IPS-18a (cell line): ENCODE measurements around the gene REEP6.

Source experiments
- H3K27ac ChIP-seq: one replicate; pipeline ENCODE4 v1.5.1; 2013; ENCODE audit warnings: low read length
- H3K27me3 ChIP-seq: one replicate; pipeline ENCODE4 v1.6.1; 2013; ENCODE audit warnings: mild to moderate bottlenecking, low read length; ENCODE audit not compliant: control insufficient read depth, insufficient read depth
- H3K36me3 ChIP-seq: one replicate; pipeline ENCODE4 v1.6.1; 2013; ENCODE audit warnings: low read depth, low read length; ENCODE audit not compliant: control insufficient read depth
- H3K4me1 ChIP-seq: one replicate; pipeline ENCODE4 v1.6.1; 2013; ENCODE audit warnings: low read depth, low read length; ENCODE audit not compliant: control insufficient read depth
- H3K4me3 ChIP-seq: one replicate; pipeline ENCODE4 v1.5.1; 2013; ENCODE audit warnings: low read length
- H3K9ac ChIP-seq: one replicate; pipeline ENCODE4 v1.6.1; 2013; ENCODE audit warnings: mild to moderate bottlenecking, low read length, moderate library complexity
- H3K9me3 ChIP-seq: one replicate; pipeline ENCODE4 v1.6.1; 2013; ENCODE audit warnings: low read depth, low read length; ENCODE audit not compliant: control insufficient read depth

REEP6 gene

GRCh38 chr19:1491114-1491848 is at the start of gene REEP6:
Gene REEP6, plus strand, starts transcription at chr19:1491181. Its CDS starts 89 bp downstream, at chr19:1491270.
- H3K27ac ChIP-seq: peak within 1 kb of the TSS; percentile 72
- peak within 1 kb of the TSS; percentile 70 for H3K4me3 ChIP-seq

GRCh38 chr19:1441677-1442438 is 49.1 kb upstream of the REEP6 start:
- Histone ChIP-seq H3K36me3 (peaks cover 24% of the 10 kb centered on the region), H3K4me1 (no peaks in the 10 kb centered on the region)

More at GRCh38 chr19:1491114-1491848, at the start of gene REEP6:
- Histone ChIP-seq H3K9me3 (no peaks in the 10 kb centered on the region), H3K4me1 (no peaks in the 10 kb centered on the region), H3K9ac (peak within 1 kb of the TSS; percentile 44), H3K27me3 (peaks cover 22% of the 10 kb centered on the region), H3K36me3 (no peaks in the 10 kb centered on the region)

GRCh38 chr19:1445185-1445931 is 45.6 kb upstream of the REEP6 start:
- Histone ChIP-seq H3K9me3 (no peaks in the 10 kb centered on the region), H3K9ac (no peak overlapping the region), H3K4me1 (no peaks in the 10 kb centered on the region), H3K36me3 (peaks cover 17% of the 10 kb centered on the region), H3K27me3 (peaks cover 62% of the 10 kb centered on the region), H3K4me3 (peak overlapping the region; percentile 62), H3K27ac (no peak overlapping the region)

More at GRCh38 chr19:1441677-1442438, 49.1 kb upstream of the REEP6 start:
- no peak overlapping the region for H3K4me3 ChIP-seq
- H3K27ac ChIP-seq: no peak overlapping the region
- no peaks in the 10 kb centered on the region for H3K9me3 ChIP-seq
- peaks cover 27% of the 10 kb centered on the region for H3K27me3 ChIP-seq
- H3K9ac ChIP-seq: no peak overlapping the region

DNA sequence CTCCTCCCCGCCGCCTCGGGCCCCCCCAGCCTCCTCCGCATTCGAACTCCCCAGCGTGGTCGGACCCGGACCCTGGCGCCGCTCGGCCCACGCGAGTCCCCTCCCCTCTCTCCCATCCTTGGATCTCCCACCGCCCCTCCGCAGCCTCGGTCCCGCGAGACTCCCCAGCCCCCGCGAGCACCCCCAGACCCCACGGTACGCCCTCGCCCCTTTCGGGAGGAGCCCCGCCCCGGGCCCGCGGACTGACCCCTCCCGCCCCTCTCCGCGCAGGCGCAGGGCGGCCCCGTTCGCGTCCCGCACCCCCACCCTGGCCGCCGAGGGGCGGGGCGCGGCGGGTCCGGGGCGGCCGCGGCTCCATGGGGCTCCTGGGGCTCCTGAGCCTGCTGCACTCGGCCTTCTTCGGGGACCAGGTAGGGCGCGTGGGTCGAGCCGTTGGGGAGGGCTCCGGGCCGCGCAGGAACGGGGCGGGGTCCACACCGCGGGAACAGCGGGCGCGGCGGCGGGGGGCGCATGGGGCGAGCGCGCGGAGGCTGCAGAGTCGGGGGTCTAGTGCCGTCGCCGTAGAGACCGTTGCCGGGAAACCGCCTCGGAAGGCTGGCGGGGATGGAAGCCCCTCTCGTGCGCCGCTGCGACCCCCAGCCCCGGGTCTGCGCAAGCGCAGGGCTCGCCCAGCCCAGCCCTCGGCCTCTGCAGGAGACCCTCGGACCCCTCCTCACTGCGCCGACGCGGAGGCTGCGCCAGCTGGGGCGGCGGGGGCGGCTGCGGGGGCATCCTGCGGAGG is 44.9 kb upstream of the REEP6 start:
- Histone ChIP-seq H3K4me3 (peak overlapping the region; percentile 24), H3K4me1 (no peaks in the 10 kb centered on the region), H3K36me3 (peaks cover 10% of the 10 kb centered on the region), H3K27me3 (peaks cover 70% of the 10 kb centered on the region), H3K27ac (no peak overlapping the region), H3K9ac (no peak overlapping the region), H3K9me3 (no peaks in the 10 kb centered on the region)

DNA sequence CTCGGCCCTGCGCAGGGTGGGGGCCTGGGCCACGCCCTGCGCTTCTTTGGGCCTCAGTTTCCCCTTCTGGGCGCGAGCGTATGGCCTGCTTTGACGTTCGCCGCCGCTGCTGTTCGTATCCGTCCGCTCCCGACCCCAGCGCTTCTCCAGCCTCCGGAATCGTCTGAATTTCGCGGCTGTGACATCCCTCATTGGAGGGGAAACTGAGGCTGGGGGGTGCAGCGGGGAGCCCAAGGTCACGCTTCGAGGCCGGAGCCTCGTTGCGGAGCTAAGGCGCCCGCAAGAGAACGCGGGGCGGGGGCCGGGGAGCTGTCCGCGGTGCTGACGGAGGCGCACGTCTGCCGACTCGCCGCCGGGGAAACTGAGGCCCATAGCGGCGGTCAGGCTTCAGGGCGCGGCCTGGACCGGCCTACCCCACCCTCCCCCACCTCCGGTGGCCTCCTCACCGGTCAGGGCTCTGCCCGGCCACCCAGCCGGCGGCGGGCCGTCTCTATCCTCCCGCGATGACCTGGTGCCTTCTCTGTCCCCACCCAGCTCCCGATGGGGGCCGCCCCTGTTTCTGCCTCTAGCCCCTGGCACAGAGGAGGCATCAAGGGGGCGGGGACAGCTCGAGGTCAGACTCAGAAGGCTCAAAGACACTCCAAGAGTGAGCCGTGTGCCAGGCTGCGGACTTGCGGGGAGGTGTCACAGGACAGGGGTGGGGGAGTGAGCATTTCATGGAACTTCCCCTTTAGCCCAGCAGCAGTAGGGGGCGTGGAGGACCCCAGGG is 44.1 kb upstream of the REEP6 start:
- H3K9me3 ChIP-seq: no peaks in the 10 kb centered on the region
- no peak overlapping the region for H3K27ac ChIP-seq
- no peak overlapping the region for H3K9ac ChIP-seq
- no peaks in the 10 kb centered on the region for H3K4me1 ChIP-seq
- H3K36me3 ChIP-seq: peaks cover 2% of the 10 kb centered on the region
- H3K4me3 ChIP-seq: no peak overlapping the region
- peaks cover 77% of the 10 kb centered on the region for H3K27me3 ChIP-seq

GRCh38 chr19:1447504-1447903 is 43.5 kb upstream of the REEP6 start:
- Histone ChIP-seq H3K27ac (no peak overlapping the region), H3K27me3 (peaks cover 84% of the 10 kb centered on the region), H3K9me3 (no peaks in the 10 kb centered on the region), H3K4me3 (no peak overlapping the region), H3K4me1 (peaks cover 4% of the 10 kb centered on the region), H3K9ac (no peak overlapping the region), H3K36me3 (no peaks in the 10 kb centered on the region)

- Histone ChIP-seq H3K27me3 (peaks cover 88% of the 10 kb centered on the region), H3K9me3 (no peaks in the 10 kb centered on the region), H3K36me3 (no peaks in the 10 kb centered on the region), H3K4me3 (no peak overlapping the region), H3K9ac (no peak overlapping the region), H3K27ac (no peak overlapping the region), H3K4me1 (peaks cover 7% of the 10 kb centered on the region)
Observed at GRCh38 chr19:1447944-1448343, 43.0 kb upstream of the REEP6 start.

DNA sequence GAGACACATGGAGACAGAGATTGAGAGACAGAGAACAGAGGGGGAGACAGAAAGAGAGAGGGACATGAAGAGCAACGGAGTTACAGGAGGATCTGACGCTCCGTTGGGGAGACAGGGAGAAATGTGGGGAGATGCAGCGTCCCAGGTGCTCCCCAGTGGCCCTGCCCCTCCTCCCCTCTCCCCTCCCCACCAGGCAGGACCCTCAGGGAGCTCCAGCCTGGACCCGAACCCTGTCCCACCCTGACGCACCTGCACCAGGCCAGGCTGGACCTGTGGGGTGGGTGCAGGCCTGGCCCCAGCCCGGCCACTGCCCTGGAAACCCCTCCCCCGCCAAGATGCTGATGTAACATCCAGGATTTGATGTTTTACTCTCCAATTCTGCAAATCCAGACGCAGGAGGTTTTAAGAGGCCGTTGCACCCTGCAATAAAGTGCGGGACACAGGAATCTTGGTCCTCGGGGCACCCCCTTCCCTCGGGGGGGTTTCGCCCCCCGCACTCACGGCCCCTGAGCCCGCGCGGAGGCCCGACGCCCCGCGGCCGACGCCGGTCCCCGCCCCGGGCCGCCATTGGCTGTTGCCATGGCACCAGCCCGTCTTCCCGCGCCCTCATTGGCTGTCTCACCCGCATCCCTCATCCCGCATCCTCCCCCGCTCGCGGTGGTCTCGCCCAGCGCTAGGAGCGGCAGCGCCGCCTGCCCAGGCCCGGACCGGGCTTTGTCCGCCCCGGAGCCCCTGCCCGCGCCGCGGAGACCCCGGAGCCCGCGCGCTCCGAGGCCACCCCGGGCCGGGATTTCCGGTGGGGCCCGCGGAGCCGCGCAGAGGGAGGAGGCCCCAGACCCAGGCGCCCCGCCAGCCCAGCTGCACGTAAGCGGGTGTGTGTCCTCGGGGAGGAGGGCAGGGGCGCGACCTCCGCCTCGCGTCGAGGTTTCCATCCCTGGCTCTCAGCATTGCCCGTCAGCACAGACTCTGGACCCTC is 41.2 kb upstream of the REEP6 start, which contains the start of gene APC2:
APC2 (plus strand) TSS at position 655 of the 976 bp plus-strand sequence. CDS start 2,881 bp downstream, outside the sequence.
- Histone ChIP-seq H3K36me3 (no peaks in the 10 kb centered on the region), H3K9me3 (no peaks in the 10 kb centered on the region), H3K27me3 (peaks cover 98% of the 10 kb centered on the region), H3K9ac (peak within 1 kb of the TSS; percentile 20), H3K27ac (no peak within 1 kb of the TSS), H3K4me3 (peak within 1 kb of the TSS; percentile 27), H3K4me1 (peaks cover 7% of the 10 kb centered on the region)

DNA sequence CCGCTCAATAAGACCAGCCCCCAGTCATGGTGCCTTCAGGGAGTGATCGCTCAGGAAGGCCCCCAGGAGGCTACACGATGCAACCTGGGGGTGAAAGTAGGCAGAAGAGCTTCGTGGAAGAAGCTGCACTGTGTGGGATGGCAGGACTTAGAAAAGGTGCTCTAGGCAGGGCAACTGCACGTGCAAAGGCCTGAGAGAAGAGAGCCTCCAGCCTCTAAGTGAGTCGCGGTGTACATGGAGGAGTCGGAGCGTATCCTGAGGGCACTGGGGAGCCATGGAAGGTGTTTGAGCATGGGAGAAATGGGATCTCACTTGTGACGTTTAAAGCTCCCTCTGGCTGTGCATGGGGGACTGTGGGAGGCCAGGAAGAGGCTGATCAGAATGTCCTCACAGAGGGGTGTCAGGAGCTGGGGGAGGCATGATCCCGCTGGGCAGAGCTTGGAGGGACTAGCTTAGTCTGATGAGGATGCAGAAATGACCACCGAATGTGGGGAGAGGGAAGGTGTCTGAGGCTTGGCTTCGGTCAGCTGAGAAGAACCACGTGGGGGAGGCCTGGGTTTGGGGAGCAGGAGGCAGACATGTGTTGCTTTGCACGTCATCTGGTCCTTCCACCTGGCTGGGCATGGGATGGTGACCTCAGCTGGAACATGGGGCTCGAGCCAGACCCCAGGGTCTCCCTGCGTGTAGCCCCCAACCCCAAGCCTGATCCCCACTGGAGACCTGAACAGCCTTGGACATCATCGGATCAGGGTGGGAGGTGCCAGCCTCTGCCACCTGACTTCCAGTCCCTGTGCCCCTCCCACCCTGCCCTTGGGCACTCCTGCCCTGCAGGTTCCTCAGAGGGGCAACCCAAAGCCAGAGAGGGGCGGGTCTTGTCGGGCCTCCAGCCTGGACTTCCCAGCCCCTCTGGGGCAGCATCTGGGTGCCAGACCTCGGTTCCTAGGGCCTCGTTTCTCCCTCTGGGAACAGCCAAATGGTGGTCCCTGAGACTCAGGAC is 39.9 kb upstream of the REEP6 start:
- Histone ChIP-seq H3K4me1 (peaks cover 7% of the 10 kb centered on the region), H3K9ac (no peak overlapping the region), H3K27me3 (peaks cover 99% of the 10 kb centered on the region), H3K27ac (no peak overlapping the region), H3K9me3 (no peaks in the 10 kb centered on the region), H3K4me3 (no peak overlapping the region), H3K36me3 (no peaks in the 10 kb centered on the region)
